NCI-H748 (cell line): ENCODE measurements around the gene SCN8A.

Experiments
- DNase-seq: peaks from one replicate; lab custom pipeline; 2025; ENCODE audit not compliant: unreplicated experiment; lab: John Stamatoyannopoulos, UW

SCN8A gene

GRCh38 chr12:51705450-51705849, 114.4 kb downstream of the SCN8A start:
- no peak for DNase-seq

DNA sequence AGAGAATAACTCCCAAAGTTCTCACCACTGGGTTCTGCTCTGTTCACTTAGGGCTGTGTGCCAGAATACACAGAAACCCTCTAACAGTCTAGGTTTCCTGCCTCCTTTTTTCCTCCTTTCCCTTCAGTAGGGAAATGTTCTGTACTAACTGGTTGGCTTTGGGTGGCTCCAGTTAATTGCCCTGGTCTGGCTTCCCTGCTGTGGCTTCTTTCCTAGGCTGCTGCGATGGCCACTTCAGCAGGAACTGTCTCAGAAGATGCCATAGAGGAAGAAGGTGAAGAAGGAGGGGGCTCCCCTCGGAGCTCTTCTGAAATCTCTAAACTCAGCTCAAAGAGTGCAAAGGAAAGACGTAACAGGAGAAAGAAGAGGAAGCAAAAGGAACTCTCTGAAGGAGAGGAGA, 115.2 kb downstream of the SCN8A start:
- no peak for DNase-seq

DNA sequence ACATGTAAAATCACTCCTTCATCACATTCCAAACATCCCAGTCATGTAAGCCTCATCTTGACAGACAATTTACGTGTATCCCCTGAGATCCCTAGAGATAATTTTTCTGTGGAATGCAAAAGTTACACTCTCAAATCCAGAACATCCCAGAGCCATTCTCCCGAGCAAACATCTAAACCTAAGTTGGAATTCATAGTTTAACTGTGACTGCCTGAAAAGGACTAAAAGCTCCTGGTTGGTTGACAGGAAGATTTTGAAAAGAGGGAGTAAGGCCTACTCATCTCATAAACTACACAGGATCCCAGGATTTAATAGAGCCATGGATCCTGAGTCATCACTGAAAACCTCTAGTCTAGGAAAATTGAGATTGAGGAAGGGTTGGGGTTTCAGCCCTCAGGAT, 123.6 kb downstream of the SCN8A start:
- no peak for DNase-seq

DNA sequence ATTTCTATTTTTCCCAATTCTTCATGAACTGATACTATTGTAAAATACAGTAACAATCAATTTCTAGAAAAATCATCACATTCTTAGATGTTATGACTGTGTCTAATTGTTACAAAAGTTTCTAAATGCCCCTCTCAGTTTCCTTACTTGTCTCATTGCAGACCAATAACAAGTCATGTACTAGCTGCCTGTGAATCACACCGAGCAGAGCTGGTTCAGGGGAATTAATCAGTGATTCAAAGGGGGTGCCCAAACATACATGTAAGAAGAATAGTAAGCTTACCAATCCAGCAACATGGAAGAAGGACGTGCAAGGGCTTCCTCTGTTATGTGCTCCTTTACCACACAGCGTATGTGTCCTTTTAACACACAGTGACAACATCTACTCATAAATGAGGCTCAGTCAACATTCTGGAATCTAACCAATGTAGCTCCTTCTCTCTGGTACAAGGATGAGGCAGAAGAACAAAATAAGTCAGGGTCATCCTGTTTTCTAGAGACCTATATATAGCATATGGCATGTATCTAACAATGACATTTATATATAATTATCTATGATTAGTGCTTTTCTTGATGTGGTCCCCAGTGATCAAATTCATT, 126.4 kb downstream of the SCN8A start:
- no peak for DNase-seq

DNA sequence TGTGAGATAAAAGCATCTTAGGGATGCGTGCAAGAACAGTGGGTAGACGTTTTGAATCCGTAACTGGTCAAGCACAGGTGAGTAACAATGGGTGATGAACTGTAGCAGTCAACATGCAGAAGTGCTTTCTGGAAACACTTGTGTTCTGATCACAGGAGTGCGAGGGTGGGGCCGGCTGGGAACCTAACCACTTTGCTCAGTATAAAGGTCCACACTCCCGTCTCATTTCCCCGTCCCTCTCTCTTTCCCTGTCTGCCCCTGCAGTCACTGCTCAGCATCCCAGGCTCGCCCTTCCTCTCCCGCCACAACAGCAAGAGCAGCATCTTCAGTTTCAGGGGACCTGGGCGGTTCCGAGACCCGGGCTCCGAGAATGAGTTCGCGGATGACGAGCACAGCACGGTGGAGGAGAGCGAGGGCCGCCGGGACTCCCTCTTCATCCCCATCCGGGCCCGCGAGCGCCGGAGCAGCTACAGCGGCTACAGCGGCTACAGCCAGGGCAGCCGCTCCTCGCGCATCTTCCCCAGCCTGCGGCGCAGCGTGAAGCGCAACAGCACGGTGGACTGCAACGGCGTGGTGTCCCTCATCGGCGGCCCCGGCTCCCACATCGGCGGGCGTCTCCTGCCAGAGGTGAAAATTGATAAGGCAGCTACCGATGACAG, 130.4 kb downstream of the SCN8A start:
- DNase-seq = no peak

GRCh38 chr12:51722431-51722830, 131.4 kb downstream of the SCN8A start:
- no peak for DNase-seq

DNA sequence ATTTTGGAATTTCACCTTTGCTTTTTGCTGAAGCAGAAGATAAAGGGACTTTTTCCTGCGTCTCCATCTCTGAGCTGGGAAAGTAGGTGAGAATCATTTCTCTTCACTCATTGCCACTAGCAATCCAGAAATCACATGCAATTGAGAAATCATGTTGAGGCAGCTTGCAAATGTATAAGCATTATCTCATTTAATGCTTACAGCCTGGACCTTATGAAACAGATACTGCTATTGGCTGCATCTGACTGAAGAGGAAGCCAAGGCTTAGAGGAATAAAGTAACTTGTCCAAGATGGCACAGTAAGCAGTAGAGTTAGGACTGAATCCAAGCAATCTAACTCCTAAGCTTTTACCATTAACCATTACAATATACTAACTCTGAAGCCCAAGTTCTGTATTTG, 135.1 kb downstream of the SCN8A start:
- no peak for DNase-seq

- no peak for DNase-seq
Observed at GRCh38 chr12:51726931-51727330, 135.9 kb downstream of the SCN8A start.

DNA sequence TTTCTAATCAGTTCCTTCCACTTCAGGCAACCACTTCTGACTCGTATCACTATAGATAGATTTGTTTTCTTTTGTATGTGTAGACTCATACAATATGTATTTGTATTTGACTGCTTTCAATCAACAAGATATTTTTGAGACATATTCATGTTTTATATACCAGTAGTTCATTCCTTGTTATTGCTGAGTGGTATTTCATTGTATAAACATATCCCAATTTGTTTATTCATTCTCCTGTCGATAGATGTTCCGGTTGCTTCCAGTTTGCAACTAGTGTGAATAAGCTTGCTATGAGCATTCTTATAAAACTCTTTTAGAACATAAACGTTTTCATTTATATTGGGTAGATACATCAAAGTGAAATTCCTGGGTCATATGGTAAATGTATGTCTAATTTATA, 138.3 kb downstream of the SCN8A start:
- DNase-seq = no peak

- no peak for DNase-seq
Observed at GRCh38 chr12:51730745-51731144, 139.7 kb downstream of the SCN8A start.

DNA sequence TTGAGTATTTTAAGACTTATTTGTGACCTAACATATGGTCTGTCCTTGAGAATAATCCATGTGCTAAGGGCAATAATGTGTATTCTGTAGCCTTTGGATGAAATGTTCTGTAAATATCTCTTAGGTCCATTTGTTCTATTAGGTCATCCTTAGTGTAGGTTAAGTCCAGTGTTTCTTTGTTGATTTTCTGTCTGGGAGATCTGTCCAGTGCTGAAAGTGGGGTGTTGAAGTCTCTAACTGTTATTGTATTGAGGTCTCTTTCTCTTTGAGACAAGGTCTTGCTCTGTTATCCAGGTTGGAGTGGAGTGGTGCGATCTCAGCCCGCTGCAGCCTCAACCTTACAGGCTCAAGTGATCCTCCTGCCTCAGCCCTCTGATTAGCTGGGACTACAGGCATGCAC, 149.5 kb downstream of the SCN8A start:
- DNase-seq = no peak

GRCh38 chr12:51744235-51744634, 153.2 kb downstream of the SCN8A start:
- DNase-seq = no peak

DNA sequence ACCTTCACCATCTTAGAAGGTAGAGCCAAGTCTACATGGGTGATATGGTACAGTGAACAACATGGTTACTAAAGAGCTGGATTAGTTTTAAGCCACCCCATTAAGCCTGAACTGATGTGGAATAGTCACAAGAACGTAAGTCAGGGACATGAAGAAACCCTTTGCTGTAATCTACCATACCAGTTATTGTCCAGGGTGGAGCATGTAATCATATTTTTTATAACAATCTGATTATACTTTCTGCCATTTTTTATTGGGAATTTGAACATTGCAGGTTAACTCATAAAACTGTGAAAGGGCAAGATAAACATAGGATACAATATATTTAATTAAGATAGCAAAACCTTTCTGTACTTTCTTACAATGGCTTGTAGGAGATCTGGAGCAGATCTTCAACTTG, 153.9 kb downstream of the SCN8A start:
- DNase-seq = no peak

DNA sequence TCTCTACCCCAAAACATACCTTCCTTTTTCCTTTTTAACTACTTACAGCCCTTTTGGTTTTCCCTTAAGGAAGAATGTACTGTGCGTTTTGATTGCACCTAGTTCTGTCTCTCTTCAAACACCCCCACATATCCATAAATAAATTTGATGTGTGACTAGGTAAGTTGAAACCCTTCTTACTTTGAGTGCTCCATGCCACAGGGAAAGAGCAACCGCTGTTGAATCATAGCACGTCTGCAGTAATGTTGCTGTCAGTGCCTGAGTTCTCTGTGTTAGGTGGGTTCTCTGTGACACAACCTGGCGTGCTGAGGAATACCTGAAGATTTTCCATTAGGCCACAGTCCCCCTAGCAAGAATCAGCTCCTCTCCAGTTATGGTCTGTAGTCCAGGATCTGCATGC, 155.4 kb downstream of the SCN8A start:
- no peak for DNase-seq

DNA sequence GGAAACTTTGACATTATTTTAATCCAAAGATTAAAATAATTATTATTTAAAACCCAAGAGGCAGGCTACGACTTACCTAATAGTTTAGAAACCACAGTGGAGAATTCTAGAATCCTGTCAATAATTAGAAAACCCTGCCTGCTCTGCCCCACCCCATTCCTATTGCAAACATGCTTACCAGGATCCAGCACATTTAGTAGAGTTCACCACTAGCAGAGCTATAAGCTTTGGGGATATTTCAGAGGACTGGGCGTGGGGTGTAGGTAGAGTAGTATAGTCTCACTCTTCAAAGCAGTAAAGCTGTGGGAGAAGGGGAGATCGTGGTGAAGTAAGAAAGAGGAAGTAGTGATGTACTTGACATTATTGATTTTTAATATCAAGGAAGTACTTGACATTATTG, 157.2 kb downstream of the SCN8A start:
- no peak for DNase-seq

DNA sequence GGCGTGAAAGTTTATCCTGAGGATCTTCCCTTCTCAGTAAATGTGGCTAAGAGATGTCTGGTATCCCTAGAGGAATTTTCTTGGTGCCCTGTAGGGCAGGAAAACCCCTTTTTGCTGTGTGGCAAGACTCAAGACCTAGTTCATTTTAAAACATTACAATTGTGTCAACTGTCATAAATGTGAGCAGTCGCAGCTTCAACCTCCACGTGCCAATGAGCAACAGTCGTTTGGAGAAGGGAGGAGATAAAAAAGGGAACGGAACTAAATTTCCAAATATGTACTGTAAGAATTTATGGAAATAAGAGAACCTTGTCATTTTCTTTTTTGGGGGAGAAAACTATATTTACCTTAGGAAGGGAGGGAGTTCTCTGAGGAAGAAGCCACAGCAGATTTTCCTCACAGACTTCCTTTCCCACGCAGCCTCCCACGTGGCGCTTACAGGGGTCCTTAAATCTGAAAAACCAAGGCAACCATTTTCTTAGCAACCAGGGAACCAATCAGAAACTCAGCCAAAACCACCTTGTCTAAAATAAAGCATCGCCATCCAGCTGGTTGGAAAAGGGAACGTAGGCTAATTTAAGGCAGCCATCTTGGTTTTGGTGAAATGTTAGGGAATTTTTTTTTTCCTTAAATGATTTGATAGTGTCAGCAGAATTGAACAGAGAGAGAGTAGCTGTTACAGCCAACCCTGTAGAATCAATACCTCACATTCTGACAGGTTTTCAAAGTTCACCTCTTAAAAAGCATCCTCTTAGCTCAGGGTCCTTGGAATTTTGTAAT, 158.4 kb downstream of the SCN8A start:
- no peak for DNase-seq

- DNase-seq = no peak
Observed at GRCh38 chr12:51749986-51750317, 158.9 kb downstream of the SCN8A start.

DNA sequence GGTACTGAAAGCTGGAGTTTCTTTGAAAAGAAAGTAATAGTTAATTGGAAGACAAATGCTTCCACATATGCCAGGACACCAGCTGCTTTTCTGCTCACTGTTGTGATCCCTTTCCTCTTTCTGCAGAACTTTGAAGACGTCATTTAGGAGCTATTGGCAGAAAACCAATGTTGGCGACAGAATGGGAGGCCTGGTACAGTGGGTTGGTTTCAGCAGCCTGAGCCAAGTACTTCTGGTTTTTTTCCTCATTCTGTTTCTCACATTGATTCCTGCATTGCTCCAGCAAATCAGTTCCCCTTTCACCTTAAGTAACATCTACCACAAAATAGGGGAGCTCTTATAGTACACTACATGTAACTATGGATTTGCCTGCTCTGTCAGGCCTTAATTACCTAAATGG, 160.6 kb downstream of the SCN8A start:
- no peak for DNase-seq

DNA sequence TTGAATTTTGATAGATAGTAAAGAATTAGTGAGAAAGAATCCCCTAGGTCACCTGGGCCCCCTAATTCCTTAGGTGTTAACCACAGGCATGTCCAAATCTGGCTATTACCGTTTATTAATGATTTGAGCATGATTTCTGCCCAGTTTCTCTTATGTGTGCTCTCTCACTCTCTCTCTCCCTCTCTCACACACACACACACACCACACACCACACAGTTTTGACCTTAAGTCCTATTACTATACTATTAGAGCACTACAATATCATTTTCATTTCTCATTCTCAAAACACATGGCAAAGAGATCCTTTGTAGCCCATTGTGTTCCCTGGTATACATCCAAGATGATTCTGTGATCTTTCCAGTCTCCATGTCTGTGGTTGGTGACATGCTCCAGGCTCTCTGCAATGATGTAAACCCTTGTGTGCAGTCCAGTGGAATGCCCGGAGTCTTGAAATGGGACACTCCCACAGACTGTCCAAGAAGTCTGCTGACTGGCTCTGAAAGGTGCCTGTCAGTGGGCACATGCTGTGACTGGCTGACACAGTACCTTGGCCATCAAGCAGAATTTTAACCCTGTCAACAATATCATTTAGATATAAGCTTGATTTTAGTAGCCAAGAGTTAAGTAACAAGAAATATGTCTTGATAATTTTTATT, 161.3 kb downstream of the SCN8A start:
- DNase-seq = no peak

DNA sequence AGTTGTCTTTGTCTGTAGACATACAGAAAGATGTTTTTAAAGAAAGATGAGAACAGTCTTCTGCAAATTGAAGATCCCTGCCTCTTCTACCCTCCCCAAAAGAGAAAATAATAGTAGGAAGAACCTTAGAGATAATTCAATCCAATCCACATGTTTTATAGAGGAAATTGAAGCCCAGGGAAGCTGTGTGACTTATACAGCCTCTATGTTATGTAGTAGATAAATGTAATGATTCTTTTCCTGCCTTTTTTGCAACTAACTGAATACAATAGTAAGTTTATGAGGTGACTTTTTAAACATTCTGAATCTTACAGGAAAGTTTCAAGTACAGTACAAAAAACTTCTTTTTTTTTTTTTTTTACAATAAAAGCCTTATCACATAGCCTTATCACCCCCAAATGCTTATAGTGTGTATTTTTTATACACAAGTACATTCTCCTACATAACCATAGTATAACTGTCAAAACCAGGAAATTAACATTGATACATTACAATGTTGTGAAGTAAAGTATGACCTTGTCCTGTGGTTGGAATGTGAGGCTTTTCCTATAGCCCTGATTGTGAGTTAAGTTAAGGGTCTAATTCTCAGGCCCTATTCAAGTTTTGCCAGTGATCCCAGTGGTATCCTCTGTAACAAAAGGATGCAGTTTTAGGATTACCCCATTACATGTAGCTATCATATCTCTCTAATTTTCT, 163.1 kb downstream of the SCN8A start:
- DNase-seq = no peak

- no peak for DNase-seq
Observed at GRCh38 chr12:51755251-51755650, 164.2 kb downstream of the SCN8A start.
